ENCODE data around the gene GAS1. TPM values are rescaled to one million over a fixed set of nuclear protein-coding genes. Genes with fewer than 3 reads are reported as not detected.

The GAS1 gene
- total RNA-seq, 6 experiments from 2014 or later, result 0.93 to 3.7 (median 2.4) TPM

- no peak overlapping the region for H3K4me3 ChIP-seq
- H3K9me3 ChIP-seq, result no peaks in the 10 kb centered on the region
- DNase-seq, result no peak
- H3K27ac ChIP-seq, result no peak overlapping the region
- WGBS (ENCODE audit: insufficient coverage, low coverage, low lambda C conversion rate, missing lambda C conversion rate), result 61% methylated on average over 2 of the region's 2 CpGs
- no peak for TF ChIP-seq POLR2A (IDR thresholded peaks at IDR 0.05)
- TF ChIP-seq CTCF (IDR thresholded peaks at IDR 0.05), result no peak
- H3K27me3 ChIP-seq, result no peaks in the 10 kb centered on the region
- H3K4me1 ChIP-seq, result no peaks in the 10 kb centered on the region
- H3K36me3 ChIP-seq, result no peaks in the 10 kb centered on the region
- intact Hi-C loops (cut with DNase I), result no loop called here
- ATAC-seq, result no peak
Measured at GRCh38 chr9:86990290-86990689, 43.0 kb upstream of the GAS1 start.

- Histone ChIP-seq H3K4me1 (no peaks in the 10 kb centered on the region), H3K27ac (no peak overlapping the region), H3K36me3 (no peaks in the 10 kb centered on the region), H3K27me3 (no peaks in the 10 kb centered on the region), H3K4me3 (no peak overlapping the region), H3K9me3 (no peaks in the 10 kb centered on the region)
- WGBS (ENCODE audit: insufficient coverage, low coverage, low lambda C conversion rate, missing lambda C conversion rate), result 44% methylated on average over 2 of the region's 2 CpGs
- intact Hi-C loops (cut with DNase I), result no loop called here
- ATAC-seq (no peak), DNase-seq (no peak)
- TF ChIP-seq POLR2A (IDR thresholded peaks at IDR 0.05), result no peak
- no peak for TF ChIP-seq CTCF (IDR thresholded peaks at IDR 0.05)
Measured at GRCh38 chr9:86987900-86988299, 40.6 kb upstream of the GAS1 start.

- ATAC-seq (no peak), DNase-seq (no peak)
- Histone ChIP-seq H3K4me3 (no peak overlapping the region), H3K4me1 (no peaks in the 10 kb centered on the region), H3K9me3 (no peaks in the 10 kb centered on the region), H3K36me3 (no peaks in the 10 kb centered on the region), H3K27me3 (no peaks in the 10 kb centered on the region), H3K27ac (no peak overlapping the region)
- intact Hi-C loops (cut with DNase I), result no loop called here
- TF ChIP-seq POLR2A (IDR thresholded peaks at IDR 0.05), result no peak
- WGBS (ENCODE audit: insufficient coverage, low coverage, low lambda C conversion rate, missing lambda C conversion rate), result 70% methylated on average over 2 of the region's 2 CpGs
Measured at GRCh38 chr9:86985132-86985647, 37.9 kb upstream of the GAS1 start.

GRCh38 chr9:86983620-86984259 is 36.4 kb upstream of the GAS1 start:
- no peak for TF ChIP-seq POLR2A (IDR thresholded peaks at IDR 0.05)
- no peak for TF ChIP-seq CTCF (IDR thresholded peaks at IDR 0.05)

GRCh38 chr9:86983249-86983619 is 35.9 kb upstream of the GAS1 start:
- Histone ChIP-seq H3K36me3 (no peaks in the 10 kb centered on the region), H3K4me1 (no peaks in the 10 kb centered on the region), H3K27me3 (no peaks in the 10 kb centered on the region), H3K4me3 (no peak overlapping the region), H3K27ac (no peak overlapping the region), H3K9me3 (no peaks in the 10 kb centered on the region)
- intact Hi-C loops (cut with DNase I), result no loop called here
- TF ChIP-seq CTCF (IDR thresholded peaks at IDR 0.05) (no peak), POLR2A (IDR thresholded peaks at IDR 0.05) (no peak)
- WGBS (ENCODE audit: insufficient coverage, low coverage, low lambda C conversion rate, missing lambda C conversion rate), result 60% methylated on average over 4 of the region's 4 CpGs
- ATAC-seq, result no peak
- DNase-seq, result no peak

More at GRCh38 chr9:86983620-86984259, 36.4 kb upstream of the GAS1 start:
- no peaks in the 10 kb centered on the region for H3K27me3 ChIP-seq
- no peak for DNase-seq
- H3K9me3 ChIP-seq, result no peaks in the 10 kb centered on the region
- H3K36me3 ChIP-seq, result no peaks in the 10 kb centered on the region
- no peaks in the 10 kb centered on the region for H3K4me1 ChIP-seq
- no peak for ATAC-seq
- H3K4me3 ChIP-seq, result no peak overlapping the region
- intact Hi-C loops (cut with DNase I), result no loop called here
- H3K27ac ChIP-seq, result no peak overlapping the region
- 65% methylated on average over 9 of the region's 11 CpGs for WGBS (ENCODE audit: insufficient coverage, low coverage, low lambda C conversion rate, missing lambda C conversion rate)

Data from right lobe of liver (tissue), 6 donors.